C1 segment of cervical spinal cord (tissue), 14 donors: ENCODE data around the gene PCSK6.
A peak's percentile ranks its signal among the peaks of the same experiment; 100 is the strongest.

Experiments used
- DNase-seq, 14 donors: peaks; one replicate each; lab custom pipeline; 2025; lab: John Stamatoyannopoulos, UW

PCSK6 gene

DNA sequence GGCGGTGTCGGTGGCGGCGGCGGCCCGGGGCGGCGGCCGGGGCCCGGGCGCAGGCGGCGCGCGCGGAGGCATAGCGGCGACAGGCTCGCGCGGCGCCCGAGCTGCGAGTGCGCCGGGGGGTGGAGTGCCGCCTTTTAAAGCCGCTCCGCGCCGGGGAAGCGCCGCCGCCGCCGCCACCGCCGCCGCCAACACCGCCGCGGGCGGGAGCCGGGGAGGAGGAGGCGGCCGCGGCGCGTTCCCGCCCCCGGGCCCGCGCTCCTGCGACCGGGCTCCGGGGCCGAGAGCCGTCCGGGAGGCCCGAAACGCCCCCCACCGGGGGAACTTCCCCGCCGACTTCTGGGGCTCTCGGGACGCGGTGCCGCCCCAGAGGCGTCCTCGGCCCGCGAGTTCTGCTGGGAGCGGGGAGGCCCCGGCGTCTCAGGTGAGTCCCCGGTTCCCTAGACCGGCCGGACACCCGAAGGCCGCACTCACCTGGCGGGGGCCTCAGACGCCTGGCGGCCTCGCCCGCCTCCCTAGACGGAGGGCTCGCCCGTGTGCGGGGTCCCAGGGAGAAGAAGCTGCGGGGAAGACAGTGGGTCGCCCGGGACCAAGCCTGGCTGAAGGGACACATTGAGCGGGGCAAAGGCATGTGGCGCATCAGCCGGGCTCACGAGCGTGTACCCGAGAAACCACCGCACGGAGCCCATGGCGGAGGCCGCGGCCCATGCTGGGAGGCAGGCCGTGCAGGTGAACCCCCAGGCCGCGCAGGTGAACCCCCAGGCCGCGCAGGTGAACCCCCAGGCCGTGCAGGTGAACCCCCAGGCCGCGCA is at the start of gene PCSK6:
PCSK6 (minus strand) TSS at position 109 of the 809 bp plus-strand sequence; CDS start at position 72, 37 bp downstream.
- peak in 2 of 14 donors; percentile 37 to 50 for DNase-seq

DNA sequence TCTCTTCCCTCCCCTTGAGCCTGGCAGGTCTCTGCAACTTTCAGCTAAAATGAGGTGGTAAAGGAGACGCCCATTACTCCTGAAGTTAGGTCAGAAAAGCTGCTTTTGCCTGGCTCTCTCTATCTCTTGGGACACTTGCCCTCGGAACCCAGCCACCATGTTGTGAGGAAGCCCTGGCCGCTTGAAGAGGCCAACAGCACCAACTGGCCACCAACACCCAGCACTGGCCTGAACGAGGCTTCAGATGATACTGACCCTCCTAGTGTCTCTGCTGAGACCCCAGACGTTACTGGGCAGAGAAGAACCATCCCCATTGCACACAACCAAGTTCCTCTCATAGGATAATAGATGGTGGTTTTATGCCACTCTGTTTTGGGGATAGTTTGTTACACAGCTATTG is 49.5 kb upstream of the PCSK6 start:
- no peak for DNase-seq

DNA sequence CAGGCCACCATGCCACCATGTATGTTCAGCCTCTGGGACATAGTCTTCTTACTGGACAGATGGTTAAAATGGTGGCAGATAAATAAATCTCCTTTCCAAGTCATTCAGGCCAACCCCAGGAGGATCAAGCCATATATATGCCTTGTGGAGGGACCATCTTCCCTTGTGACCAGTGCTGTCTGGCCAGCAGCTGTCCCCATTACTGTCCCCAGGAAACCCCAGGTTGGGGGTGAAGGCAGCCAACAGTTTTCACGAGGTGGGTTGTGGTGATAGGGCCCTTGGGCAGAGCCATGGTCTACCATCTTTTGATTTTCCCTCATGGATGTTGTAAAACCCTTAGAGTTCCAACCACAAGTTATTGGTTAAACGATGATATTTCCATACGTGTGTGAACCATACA is 48.7 kb upstream of the PCSK6 start:
- DNase-seq: no peak

DNA sequence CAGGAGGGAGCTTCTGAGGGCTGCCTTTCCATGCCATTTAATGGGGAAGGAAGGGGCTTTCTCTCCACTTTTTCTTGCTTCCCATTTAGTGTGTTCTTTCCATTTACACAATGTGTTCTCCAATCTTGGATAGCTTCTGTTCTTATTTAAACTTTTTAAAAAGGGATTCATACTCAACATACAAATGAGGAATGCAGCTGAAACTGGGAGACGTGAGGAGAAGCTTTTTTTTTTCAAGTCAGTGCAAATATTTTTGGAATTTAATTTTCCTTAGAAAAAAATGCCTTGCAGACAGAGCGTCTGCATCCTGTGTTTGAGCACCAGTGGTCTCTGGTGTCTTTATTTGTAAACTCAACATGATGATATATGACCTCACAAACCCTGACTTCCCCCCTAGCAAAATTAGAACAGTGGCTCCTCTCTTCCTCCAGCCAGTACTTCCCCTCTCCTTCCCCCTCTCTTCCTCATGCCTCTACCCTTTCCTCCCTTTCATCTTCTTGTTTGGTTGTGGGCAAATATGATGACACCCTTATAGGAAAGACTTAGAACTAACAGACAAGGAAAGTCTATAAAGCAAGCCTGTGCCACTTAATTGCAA is 48.1 kb upstream of the PCSK6 start:
- no peak for DNase-seq

DNA sequence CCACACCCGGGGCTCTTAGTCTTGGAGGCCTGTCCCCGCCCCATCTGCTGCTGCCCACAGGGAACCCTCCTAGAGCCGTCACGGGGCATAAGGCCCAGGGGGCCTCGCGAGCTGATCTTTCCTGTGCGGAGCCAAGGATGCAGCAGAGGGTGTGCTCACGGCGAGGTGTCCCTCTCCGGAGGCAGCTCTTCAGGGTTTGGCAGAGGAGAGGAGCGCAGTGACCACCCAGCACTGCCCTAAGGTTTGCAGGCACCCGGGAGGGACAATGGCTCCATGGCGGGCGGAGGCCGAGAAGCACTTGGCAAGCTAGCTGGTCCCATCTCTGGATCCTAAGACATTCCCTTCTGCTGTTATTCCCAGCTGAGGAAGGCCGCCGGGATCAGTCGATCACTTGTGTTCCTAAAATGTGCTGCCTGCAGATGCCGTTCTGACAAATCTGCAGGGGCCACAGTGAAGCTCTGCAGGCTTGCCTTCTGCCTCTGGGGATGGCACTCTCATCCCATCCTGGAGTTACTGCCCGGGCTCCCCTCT is 47.4 kb upstream of the PCSK6 start:
- no peak for DNase-seq

DNA sequence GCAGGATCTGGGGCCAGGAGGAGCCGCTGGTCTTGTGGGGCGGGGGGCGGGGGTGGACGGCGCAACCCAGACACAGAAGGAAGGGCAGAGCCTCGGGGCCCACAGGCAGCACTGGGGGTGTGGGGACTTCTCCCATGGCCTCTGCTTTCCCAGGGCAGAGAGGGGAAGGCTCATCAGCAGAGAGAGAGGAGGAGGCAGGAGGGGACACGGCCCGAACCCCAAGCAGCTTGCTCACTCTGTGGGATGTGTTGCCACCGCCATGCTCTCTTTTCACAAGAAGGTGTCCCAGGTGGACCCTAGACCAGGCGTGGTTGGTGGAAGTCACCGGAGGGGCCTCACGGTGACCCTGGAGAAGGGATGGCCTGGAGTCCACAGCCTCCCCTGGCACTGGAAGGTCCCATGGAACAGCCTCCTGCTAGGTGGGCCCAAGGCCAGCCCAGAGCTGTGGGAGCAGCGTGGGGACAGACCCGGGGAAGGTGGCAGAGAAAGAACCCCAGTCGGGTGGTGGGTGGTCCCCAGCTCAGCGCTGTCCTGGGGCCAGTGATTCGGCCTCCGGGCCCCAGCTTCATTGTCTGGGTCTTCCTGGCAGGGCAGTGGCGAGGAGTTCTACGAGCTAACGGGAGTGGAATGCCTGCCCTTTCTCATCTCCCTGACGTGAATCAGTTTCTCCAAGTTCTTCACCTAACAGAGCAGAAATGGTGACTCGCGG is 46.8 kb upstream of the PCSK6 start:
- DNase-seq: no peak

DNA sequence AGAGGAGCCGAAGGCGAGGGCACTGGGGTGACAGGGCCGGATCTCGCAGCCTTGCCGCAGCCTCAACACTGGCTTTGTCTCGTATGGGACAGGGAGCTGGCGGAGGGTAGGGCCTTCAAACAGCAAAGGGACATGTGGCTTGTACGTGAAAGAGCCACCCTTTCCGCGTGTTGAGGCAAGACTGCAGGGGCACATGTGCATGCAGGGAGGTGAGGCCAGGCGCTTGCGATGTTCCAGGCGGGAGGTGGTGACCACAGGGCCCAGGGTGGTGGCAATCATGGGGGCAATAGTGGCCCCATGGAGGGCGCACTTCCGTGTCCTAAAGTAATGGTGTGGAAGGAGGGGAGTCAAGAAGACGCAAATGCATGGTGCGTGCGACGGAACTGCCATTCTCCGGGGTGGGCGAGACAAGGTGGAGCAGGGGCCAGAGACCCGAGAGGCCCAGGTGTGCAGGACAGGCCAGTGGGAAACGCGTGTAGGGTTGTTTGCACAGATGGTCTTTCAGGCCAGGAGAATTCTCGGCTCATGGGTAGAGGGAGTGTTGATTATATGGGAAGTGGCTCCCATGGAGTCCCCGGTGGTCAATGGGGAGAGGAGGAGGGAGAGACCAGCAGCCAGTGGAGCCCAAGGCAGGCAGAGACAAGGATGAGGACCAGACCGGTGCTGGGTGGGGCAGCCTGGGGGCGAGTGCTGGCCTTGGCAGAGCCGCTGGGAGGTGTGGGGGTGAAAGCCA is 45.8 kb upstream of the PCSK6 start:
- DNase-seq: no peak

DNA sequence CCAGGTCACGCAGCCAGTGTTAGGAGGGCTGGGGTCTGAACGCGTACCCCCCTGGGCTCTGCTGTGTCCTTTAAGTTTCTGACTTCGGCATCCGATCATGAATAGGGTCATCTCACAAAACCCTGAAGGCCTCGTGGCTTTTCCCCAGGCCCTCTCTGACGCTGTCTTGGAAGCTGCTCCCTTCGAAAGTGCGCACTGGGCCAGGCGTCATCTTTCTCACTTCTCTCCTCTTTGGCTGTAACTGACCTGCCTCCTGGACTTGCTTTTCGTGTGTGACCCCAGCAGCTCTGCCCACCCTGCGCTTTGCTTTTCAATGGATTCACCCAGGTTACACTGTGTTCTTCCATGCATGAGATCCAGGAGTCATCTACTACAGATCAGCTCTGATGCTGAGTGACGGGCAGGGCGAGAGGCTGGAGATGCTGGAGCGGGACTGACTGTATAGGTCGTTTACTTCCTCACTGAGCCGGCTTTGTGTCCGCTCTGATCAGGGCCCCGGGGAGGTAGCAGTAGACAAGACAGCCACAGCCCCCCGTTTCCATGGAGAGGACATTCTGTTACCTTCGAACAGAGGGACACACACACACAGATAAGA is 45.0 kb upstream of the PCSK6 start:
- no peak for DNase-seq

DNA sequence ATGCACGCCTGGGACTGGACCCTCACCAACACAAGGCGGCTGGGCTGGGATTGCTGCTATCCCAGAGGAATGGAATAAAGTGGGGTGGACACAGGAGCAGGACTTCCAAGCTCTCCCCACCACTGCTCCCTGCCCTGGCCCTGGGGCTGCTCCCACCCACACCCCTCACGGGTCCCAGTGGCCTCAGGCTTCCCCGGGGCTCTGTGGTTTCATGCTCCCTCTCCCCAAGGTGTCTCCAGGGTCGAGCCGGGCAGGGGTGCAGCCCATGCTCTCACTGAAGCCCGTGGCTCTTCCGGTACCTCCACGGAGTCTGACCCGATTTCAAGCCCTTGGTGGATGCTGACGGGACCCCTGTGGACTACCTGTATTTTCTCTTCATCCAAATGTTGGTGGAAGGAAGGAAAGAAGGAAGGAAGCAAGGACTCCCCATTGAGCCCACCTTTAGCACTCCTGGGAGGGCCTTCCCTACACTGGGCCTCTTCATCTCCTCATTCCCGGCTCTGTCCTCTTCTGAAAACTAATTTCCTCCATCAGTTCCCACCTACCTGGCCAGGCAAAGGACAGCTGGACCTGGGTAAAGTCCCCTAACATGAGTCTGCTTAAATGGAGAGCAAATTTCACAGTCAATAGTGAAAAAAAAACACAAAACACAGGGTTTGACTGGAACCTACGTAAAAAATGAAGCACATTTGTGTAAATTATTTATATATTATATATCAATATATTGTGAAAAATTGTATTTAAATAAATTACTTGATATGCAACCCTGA is 44.0 kb upstream of the PCSK6 start:
- no peak for DNase-seq

DNA sequence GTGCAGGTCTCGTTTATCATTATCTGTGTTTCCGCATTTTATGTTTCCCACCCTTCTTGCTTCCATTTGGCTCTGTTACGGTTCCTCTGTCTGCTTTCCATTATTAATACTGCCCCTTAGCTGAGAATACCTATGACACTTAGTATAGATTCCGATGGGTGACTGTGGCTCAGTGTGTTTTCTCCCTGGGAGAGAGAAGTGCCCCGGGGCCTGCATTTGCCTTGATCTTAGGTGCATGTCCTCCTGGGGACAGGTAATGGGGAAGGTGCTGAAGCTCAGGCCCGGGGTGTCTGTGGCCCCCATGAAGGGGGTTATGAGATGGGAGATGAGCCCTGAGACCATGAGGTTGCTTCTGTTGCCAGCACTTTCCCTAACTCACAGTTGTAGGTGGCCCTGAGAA is 43.4 kb upstream of the PCSK6 start:
- no peak for DNase-seq

DNA sequence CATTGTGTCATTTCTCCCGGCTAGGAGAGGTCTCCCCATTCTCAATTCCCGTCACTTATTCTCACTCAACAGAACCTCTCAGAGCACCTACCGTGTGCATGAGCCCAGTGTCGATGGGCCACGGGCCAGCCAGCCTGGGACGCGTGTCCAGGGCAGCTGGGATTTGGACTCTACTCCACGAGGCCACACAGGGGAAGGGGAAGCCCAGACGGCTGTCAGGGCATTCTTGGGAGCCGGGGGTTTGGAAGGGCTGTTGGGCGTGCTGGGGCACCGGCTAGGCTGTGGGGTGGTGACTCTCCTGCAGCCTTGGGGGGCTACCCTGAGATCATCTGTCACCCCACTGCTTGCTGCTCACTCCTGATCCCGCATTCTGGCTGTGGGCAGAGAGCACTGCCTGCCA is 41.7 kb upstream of the PCSK6 start:
- no peak for DNase-seq

DNA sequence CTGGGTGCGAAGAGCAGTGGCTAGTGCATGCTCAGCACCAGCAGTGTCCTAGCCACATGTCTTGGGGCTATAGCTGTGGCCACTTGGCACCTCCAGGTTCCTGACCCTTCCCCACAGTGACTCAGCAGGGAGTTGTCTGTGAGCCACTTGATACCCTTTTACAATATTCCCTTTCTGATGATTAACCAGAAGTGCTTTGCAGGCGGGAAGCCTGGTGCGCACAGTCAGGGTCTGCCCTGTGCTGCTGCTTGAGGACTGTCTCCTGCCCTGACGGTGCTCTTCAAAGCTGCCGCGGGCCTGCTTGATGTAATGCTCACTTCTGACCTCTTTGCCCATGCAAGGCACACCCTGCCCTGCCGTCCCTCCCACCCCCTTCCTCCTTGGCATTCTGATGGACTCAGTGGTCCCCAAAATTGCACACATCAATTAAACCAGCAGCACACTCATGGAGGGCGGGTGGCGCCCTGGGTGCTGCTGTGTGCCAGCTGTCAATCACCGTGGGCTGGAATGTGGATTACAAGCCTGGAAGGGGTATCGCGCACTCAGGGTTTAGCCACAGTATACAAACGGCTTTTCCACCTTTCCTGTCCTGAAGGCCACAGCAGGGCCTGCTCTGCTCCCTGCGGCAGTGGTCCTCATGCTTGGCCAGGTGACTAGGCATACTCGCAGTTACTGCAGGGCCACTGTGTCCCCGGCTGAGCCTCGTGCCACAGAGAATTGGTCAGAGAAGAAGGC is 40.9 kb upstream of the PCSK6 start:
- no peak for DNase-seq

DNA sequence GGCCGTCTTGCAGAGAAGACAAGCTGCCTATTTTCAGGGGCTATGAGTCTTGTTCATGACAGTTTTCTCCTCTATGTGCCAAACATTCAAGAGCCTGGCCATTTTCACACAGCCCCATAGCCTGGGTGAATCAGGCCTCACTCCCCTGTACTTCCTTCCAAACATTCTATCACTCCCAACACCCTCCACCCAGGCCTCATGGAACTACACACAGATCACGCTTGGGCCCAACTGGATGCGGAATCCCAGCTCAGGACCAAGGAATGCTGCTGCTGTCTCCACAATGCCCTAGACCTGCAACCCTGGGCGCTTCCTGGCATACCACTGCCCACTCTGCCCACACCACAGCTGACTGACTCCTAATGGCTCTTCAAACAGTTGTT is 39.4 kb upstream of the PCSK6 start:
- no peak for DNase-seq

DNA sequence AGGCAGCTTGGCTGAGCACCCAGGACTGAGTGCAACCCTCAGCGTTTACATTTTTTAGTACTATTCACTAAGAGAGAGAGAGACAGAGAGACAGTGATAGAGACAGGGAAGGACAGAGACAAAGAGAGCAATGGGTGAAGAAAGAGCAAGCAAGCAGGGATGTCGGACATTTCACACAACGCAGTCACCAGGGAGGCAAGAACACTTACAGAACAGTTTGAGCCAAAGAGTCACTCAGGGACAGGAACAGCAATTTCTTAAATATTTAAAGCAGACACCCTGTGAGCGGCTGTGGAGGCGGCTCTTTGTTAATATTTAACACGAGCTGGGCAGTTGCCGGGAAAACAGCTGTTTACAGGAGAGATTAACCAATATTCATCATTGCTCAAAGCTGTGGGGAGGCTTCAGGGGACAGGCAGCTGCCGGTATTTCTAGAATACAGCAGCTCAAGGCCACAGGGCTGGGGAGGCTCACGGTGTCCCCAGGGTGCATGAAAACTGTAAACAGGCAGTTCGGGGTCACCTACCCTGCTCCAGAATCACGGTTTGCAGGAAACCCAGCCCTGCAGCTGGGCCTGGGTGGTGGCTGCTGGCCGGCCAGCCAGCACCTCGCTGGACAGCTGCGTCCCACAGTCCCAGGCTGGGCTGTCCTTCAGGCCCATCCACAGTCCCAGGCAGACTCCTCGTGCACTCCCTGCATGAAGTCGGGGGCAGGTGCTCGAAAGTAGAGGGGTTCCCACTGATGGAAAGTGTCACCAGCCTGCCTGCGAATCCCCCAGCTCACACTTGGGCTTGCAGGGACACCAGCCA is 38.8 kb upstream of the PCSK6 start:
- DNase-seq: peak in 1 of 14 donors; percentile 54

DNA sequence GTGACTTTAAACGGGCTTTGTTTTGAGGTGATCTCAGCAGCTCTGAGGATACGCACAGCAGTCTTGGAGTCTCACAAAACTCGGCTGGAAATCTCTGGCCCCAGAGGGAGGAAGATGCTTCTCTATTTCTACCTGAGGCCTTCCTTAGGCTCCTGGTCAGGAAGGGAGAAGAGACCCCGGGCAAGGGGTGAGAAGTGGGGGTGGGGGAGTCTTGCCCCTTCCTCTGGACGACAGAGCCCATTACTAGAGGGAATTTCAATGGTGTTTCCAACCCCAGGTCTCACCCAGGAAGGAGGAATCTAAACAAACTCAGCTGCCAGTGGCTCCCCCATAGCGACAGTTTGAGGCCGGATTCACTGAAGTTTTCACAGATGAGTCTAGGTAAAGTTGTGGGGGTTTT is 37.4 kb upstream of the PCSK6 start:
- no peak for DNase-seq

DNA sequence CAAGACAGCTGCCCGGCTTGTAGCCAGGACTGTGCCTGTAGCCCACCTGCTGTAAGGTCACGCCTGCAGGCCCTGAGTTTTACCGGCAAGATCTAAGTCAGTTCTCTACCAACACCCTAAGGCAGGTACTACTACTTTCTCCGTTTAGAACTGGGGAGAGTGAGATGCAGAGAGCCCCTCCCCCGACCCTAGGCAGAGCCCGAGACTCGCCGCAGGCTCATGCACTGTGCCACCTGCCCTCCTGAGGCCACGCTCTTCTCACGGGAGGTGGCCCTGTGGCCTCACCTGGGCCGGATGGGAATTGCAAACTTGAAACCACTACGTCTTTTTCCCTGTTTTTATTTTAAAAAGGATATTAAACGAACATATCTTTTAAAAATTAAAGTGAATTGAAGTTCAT is 36.9 kb upstream of the PCSK6 start:
- DNase-seq: no peak

DNA sequence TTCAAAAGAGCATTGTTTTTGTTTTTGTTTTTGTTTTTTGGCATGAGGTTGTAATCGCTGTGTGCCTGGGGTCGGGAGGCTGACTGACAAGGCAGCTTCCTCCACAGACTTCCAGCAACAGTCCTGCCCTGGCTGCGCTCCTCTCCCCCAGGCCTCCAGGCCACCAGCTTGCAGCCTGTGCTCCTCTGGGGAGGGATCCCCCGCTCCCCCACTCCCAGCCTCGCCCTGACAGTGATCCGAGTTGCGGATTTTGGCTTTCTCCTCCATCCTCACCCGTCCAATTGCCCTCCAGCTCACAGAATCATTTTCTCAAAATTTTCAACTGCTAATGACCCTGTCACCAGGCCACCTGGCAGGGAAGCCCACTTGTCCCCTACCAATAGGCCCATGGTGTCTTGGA is 36.5 kb upstream of the PCSK6 start:
- DNase-seq: no peak

DNA sequence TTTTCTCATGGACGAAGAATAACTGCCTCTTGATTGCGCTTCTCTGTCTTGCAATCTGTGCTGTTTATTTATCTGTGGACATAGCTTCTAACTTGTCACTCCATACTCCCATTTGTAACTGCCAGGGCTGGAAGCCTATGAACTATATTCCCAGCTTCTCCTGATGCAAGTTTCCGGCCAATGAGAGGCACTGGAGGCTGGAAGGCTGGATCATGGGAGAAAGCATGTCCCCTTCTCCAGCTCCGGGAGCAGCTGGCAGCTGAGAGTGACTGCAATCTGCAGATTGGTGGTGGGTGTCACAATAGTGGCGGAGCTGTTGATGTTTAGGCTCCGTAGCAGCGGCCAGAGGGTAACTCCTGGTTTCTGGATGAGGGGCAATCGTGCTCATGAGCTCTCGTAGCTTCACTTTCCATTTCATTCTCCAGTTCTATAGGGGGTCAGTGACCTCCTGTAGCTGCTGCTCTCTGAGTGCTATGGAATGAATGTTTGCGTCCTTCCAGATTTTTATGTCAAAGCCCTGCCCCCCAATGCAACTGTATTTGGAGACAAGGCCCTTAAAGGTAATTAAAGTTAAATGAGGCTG is 35.7 kb upstream of the PCSK6 start:
- no peak for DNase-seq

DNA sequence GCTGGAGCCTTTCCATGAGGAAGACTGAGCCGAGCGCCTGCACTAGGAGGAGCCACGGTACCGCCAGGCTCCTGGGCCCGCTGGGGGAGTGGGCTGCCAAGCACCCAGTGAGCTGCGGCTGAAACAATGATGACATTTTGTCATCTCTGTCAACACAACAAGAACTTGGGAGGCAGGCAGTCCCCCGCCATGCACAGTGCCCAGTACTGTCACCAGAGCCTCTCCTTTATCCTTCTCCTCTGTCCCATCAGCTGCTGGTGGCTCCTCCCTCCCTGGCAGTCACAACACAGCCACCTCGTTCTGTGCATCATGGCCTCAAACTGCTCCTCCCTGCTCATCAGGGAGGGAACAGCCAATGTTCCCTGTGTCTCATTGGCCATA is 34.0 kb upstream of the PCSK6 start:
- peak in 12 of 14 donors; percentile 13 to 85 (median 62) for DNase-seq
